Brain pericyte (primary cell): ENCODE measurements around the gene DGKB.

Experiments used
- DNase-seq: peaks from one replicate; pipeline ENCODE4 v3.0.0-alpha.2; 2012; ENCODE audit warnings: low read depth, low spot score

DGKB gene

DNA sequence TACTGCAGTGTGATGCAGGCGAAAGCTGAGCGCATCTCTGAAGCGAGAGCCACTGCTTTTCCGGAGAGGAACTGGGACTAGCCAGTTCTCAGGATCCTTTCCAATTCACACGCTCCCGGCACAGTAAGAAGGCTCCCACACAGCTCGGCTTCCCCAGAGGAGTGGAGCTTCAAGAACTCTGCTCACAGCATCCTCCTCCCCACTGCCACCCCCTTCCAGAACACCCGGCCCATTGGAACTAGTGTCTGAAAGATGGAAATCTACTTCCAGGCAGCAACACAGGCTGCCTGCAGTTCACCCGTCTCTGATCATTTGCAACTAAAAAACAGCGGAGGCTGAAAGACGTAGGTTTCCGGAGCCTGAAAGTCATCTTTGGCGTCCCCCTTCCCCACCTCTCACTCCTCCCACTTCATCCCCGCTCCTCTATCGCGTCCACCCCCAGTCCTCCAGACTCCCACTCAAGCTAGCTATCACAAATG lies at the start of gene DGKB:
DGKB (minus strand) TSS at position 163 of the 479 bp plus-strand sequence.
- peak; percentile 11 for DNase-seq

DNA sequence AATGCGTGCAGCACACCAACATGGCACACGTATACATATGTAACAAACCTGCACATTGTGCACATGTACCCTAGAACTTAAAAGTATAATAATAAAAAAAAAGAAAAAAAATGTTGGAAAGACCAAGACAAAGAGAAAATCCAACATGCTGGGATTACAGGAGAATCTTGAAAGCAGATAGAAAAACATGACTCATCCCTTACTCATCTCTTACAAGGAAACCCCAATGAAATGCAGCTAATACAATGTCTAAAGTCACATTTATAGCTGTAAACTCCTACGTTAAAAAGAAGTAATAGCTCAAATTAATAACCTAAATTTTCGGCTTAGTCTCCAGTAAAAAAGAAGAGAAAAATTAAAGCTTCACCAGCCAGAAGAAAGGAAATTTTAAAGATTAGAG lies 47.5 kb upstream of the DGKB start:
- DNase-seq, result no peak

DNA sequence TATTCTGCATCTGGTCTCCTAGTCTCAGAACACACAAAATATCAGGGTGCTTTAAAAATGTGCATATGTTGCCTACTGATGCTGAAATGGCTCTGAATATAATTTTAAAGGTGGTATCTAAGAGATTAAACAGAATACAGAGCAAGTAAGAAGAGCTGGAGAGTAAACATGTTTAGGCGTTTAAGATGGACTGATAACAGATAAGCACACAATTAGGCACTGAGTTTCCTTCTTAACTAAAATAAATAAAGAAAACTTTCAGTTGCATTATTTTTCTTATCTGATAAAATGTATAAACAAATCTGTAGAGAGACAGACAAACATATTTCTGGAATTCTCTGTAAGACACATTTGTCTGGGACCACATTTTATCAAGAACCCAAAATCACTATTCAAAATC lies 35.6 kb upstream of the DGKB start:
- no peak for DNase-seq

DNA sequence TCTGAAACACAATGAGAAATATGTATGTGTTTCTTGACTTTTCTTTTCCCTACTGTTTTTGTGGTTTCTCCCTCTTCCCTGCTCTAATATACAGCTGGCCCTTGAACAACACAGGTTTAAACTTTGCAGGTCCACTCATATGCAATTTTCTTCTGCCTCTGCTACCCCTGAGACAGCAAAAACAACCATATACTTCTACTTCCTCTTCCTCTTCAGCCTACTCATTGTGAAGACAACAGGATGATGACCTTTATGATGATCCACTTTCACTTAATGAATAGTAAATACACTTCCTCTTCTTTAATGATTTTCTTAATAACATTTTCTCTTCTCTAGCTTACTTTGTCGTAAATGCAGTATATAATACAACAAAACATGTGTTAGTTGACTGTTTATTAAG lies 35.0 kb upstream of the DGKB start:
- no peak for DNase-seq

DNA sequence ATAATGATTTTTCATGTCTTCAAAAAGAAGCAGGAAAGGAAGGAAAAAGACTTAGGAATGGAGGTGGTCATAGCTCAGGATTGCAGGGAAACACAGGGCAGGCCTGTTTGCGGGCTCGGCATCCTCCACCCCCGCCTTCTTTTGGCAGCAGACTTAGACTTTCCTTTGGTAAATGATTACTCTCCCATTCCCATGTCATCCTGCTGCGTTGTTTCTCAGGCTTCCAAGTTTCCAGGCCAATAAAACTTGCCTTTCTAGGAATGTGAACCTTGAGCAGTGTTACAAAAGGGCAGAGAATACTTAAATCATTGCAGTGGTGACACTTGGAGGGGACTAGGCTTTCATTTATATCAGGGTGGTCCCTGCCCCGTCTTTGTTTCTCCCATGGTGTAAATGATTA lies 34.0 kb upstream of the DGKB start:
- DNase-seq, result no peak

DNA sequence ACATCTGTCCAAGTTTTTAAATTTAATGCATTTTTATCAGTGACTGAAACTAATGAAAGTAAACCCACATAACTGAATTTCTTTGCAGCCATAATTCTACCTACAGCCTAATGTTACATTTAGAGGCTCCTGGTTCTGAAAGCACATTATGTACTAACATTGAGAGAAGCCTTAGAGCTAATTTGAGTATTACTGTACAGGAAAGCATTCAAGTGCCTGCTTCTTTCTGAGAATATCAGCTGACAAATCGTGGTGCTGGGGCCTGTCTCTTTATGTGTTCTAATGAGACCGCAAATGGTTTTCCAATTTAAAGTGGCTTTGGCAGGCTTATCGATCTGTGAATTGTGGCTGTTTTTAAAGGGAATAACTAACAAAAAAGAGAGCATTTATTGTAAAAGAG lies 32.3 kb upstream of the DGKB start:
- no peak for DNase-seq

DNA sequence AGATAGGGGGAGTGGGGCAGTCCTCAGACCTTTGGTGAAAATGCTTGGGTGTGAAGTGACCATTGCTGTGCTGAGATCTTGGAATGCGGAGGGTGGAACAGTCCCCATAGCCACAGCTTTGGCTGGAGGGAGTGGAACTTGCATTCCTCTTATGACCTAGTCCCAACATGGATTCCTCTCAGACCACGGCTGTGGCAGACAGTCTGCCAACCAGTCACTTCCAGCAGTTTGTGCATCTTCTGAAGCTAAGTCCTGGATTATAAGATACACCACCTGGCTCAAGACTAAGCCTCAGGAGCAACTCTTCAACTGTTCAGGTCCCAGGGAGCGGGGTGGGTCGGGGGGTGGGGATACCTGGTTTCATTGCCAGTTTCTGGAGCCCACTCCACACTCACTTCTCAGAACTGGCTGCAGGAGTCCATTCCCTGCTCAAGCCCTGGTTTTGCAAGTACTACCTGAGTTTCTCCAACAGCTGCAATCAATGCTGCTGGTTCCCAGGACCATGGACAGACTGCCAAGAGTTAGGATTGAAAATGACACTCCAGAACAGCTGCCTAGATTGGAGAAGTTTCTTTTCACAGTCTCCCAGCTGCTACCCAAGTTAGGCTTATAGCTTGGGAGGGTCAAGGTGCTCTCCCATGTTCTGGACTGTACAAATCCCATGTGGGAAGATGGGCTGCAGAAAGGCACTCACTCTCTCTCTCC lies 29.1 kb upstream of the DGKB start:
- DNase-seq, result no peak

DNA sequence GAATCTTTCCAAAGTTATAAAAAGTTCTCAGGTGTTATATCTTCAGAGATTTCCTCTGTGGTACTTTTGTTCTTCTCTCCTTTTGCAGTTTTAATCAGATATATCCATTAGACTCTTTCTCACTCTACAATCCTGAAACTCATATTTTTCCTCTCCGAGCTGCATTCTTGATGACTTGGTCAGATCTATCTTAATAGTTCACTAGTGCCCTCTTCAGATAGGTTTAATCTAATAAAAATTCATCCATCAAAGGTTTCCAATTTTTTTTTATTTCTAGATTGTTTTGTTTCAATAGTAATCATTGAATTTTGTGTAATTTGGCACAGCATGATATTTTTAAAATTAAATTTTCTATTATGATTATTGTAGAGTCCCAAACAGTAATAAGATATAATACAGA lies 21.8 kb upstream of the DGKB start:
- DNase-seq, result no peak

DNA sequence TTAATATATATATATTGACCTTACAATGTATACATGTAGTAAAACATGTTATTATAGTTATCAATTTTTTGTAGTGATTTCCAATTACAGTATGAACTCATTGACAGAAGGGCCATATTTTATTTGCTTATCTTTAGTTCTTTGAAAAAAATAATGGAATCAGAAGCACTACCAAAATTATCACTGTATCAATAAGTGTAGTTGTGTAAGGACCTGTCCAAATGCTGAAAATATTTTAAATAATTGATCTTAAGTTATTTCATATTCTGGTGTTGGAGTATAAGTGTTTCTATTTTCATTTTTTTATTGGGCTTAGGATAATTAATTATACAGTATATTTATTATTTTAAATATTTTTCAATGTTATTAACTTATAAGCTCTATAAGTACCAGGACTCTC lies 8.5 kb upstream of the DGKB start:
- no peak for DNase-seq

DNA sequence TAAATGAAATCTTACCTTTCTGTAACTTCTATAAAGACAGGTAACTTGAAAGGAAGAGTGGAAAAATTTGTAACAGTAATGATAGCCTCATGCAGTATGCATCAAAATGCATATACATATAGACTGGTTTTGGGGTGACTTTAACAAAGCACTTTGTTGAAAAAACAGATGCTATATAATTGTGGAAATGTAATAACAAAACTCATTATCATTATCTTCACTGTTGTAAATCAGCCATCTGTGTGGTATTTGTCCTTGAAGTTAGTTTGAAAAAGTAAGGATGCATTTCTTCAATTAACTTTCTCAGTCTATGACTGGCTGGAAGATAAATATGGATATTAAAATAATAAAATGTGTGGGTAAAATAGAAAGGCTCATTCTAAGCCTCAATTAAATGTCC lies 6.1 kb upstream of the DGKB start:
- no peak for DNase-seq

DNA sequence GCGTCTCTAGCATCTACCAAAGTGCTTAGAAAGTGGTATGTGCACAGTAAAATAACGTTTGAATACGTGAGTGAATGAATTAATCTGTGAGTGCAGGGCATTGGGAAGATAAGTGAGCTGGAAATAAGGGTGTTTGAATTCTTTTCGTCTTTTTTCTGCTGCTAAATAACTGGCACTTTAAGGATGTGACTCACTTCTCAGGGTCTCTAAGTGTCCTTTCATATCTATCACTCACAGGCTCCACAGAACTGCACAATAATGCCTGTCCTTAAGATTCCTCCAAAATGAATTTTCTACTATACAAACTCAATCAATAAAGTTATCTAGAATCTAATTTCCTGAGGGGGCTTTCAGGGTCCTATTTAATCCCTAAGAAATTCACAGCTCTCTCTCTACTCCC lies 3.2 kb upstream of the DGKB start:
- DNase-seq, result no peak

DNA sequence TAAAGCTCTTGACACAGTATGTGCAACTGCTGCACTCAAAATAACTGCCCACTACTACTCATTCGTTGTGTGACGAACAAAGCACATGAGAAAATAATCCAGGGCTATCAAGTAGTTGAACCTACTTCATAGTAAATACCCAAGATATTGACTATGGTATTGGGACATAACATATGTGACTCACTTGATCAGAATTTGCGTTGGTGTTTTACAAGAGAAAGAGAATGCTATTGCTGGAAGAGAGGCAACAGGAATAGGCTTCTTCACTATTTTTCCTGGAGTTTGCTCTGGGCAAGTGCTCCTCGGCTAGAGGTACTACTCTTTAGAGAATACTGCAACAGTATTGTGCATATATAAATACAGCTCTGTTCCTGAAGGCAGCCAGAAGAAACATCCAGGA lies 2.5 kb downstream of the DGKB start:
- no peak for DNase-seq

DNA sequence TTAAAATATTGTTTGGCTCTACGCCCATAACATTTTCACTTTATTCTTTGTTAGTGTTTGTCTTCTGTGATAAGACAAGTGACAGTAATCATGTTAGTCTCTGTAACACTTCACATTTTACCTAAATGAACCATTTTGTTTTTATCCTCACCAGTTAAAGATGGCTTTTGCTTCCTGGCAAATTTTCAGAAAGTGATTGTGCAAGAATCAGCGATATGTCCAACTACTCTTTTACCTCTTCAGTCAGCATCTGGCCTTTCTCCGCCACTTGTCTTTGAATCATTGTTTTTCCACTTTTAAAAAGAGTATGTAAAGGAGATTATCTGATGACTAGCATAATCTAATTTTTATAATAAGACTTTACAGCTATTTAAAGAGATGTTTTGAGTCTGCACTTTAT lies 3.5 kb downstream of the DGKB start:
- DNase-seq, result no peak

DNA sequence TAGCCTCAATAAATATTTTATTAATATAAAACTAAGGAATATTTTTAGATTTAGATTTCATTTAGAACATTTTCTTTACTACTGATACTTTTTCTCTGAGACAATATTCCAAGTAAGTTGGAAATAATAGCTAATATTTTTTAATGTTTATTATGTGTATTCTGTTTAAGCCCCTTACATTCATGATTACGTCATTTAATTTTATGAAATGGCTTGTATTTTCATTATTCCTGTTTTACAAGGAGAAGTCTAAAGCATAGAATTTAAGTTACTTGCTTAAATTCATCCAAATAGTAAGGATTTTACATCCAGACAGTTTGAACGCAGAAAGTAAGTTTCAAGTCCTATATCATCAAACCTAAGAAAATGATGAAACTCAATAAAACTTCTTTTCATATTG lies 6.1 kb downstream of the DGKB start:
- DNase-seq, result no peak

DNA sequence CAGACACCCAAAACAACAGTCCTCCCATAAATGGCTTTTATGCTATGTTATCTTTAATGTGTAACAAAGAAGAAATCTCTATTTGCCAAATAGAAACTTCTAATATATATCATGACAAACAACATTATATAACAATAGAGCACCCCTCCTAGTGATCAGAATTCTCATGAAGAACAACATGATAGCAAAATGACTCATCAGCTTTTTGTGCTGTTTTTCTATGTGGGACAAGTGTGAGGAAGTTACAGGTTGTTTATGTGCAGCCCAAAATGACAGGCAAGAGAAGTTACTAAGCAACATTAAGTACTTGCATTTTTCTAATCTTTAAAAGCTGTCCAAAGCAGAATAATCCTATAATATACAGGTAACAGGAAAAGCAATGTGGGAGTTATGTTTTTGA lies 7.7 kb downstream of the DGKB start:
- DNase-seq, result no peak

DNA sequence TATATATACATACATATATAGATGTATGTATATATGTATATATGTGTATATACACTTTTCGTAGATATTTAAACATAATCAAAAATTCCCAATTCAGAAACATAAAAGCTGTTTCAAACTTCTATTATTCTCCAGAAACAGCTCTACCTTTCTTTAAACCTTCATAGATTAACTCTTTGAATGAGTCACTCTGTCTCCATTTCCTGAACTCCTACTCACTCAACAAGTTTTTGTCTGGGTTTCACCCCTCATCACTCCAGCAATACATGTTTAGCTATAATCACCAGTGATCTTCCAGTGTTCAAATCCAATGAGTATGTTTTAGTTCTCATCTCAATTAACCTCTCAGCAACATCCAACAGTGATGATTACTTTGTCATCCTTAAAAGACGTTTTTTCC lies 9.6 kb downstream of the DGKB start:
- DNase-seq, result no peak

DNA sequence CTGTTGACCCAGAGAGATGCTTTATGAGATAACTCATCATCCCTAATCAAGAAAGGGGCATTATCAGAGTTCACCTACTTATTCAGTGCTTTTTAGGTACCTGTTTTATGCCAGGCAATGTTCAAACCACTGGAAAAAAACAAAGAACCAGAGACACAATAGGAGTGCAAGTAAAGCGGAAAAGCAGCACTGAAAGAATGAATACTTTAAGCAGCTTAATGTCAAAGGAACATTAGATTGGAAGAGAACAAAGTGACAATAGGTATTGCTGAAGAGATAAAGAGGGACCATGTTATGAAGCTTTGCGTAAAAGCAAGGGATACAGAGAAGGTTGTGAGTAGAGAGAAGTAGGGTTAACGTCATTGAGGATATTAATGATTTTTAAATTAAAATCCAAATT lies 11.3 kb downstream of the DGKB start:
- DNase-seq, result no peak

DNA sequence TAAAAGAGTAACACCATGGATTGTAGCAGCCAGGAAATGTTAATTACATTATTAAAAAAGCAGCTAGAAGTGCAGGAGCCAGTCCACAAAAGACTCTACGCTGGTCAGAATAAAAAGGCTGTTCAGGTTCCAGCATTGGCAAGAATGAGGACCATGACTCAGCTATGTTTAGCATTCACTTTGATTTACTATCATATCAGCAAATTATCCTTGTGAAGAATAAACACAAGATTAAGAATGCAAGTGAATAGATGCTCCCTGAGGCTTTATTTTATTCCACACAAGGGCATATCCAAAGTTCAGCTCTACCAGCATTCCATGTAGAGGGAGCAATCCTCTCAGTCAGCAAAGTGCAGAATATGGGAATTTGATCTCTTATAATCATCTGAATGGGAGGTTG lies 13.6 kb downstream of the DGKB start:
- no peak for DNase-seq

DNA sequence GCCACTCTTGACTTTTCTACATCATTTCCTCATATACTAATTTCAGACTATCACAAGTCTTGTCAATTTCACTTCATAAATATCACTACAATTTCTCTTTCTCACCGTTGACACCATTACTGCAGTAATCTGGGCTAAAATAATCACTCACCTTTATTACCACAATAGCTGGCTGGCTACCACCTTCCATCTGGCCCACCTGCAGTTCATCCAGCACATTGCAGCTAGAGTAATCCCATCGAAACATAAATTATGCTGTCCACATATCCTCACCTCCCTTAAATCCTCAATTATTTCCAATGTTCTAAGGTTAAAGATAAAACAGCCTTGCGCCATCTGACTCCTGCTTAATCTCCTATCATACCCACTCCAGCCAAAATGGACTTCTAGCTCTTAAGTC lies 16.0 kb downstream of the DGKB start:
- DNase-seq, result no peak

DNA sequence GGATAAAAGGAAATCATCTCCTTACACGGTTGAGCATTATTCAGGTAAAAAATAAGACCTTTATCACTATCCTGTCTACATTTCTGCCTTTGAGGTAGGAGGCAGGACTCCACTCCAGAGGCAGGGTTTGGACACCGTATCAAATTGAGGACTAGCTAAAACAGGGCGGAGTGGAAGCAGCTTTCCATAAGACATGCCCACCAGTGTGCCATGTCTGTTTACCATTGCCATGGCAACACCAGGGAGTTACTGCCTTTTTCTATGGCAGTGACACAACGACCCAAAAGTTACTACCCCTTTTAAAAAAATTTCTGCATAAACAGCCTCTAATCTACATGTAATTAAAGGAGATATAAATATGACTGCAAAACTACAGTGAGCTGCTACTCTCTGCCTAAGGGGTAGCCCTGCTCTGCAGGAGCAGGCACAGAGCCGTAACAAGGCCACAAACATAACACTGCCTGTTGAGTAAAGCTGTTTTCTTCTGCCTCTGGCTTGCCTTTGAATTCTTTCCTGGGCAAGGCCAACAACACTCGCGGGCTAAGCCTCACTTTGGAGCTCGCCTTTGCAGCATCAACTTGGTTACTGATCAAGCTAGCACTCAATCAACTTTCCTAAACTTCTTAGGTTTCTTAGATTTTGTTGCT lies 26.5 kb downstream of the DGKB start:
- no peak for DNase-seq

DNA sequence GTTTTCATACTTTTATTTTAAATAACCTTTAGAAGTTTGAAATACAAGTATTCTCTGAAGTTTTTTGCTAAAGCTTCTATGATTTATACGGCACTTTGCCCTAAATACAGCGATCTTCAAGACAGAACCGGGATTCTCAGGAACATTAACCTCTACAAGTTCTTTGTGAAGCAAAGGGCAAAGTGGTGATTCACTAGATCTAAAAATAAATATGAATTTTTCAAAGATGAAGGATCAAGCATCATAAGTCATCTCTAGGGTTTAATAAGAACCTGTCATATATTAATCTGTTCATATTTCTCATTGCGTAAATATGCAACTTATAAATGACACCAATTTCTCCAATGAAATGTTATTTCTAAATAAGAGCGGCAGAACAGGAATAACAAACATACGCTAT lies 30.7 kb downstream of the DGKB start:
- DNase-seq, result no peak

DNA sequence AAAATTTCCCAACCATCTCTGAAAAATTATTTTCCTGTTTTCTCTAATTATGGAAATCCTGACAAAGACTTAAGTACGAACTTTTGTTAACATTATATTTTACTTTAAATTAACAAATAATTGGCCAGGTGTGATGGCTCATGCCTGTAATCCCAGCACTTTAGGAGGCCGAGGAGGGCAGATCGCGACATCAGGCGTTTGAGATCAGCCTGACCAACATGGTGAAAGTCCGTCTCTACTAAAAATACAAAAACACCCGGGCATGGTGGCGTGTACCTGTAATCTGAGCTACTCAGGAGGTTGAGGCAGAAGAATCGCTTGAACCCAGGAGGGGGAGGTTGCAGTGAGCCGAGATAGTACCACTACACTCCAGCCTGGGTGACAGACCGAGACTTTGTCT lies 32.2 kb downstream of the DGKB start:
- no peak for DNase-seq

DNA sequence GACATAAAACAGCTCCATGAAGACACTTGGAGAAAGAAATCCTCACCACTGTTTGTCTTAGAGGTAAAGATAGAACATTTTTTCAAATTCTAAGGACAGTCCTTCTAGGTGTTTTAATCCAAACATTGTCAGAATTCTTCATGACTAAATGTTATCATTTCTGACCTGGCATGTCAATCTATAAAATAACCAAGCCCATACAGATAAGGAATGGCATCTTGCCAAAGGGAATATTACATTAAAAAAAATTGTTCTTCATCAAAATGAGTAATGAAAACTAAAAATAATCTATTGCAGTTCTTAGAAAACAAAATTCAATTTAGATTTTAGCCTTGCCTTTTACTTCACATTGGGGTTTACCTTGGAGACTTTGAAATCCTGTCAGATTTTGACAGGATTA lies 33.6 kb downstream of the DGKB start:
- no peak for DNase-seq

DNA sequence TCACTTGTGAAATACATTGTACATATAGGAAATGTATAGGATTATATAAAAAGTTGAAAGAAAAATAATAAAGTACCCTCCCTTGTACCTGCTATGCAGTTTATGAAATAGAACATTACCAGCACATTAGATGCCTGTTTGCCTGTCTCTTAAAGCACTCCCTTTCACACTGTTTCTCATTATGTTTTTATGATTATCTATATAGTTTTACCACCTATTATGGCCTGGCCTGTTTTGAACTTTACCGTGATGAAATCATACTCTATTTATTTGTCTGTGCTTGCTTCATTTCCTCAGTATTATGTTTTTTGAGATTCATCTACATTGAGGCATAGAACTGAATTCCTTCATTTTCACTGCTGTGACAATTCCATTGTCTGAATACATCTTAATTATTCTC lies 41.1 kb downstream of the DGKB start:
- DNase-seq, result no peak
